ENCODE data around the gene ZNF557.

GRCh38 chr19:7078008-7078407 lies 8.5 kb downstream of the ZNF557 start:
- TF ChIP-seq CTCF (IDR thresholded peaks at IDR 0.05) (no peak), POLR2AphosphoS5 (IDR thresholded peaks at IDR 0.05) (no peak), EP300 (IDR thresholded peaks at IDR 0.05) (no peak)

Measured in gastroesophageal sphincter (tissue), 3 donors.